Type B pancreatic cell (in vitro differentiated cells): ENCODE measurements around the gene HNRNPU. TPM values are rescaled to one million over a fixed set of nuclear protein-coding genes. Genes with fewer than 3 reads are reported as not detected.
A peak's percentile ranks its signal among the peaks of the same experiment; 100 is the strongest.

Experiments used
- DNase-seq: peaks from one replicate; pipeline ENCODE4 v3.0.0; 2021; ENCODE audit warnings: mixed read lengths; ENCODE audit not compliant: unreplicated experiment; ENCODE audit errors: extremely low spot score
- H3K27ac Mint-ChIP-seq: 2 replicates; pipeline ENCODE4 v1.8.0; 2021; ENCODE audit warnings: mild to moderate bottlenecking, mixed read lengths
- H3K27me3 Mint-ChIP-seq: 2 replicates; pipeline ENCODE4 v1.8.0; 2021; ENCODE audit warnings: mixed read lengths
- H3K36me3 Mint-ChIP-seq: 2 replicates; pipeline ENCODE4 v1.8.0; 2021; ENCODE audit warnings: mixed read lengths
- H3K4me1 Mint-ChIP-seq: one replicate; pipeline ENCODE4 v1.8.0; 2021; ENCODE audit warnings: mixed read lengths; ENCODE audit not compliant: unreplicated experiment
- H3K4me3 Mint-ChIP-seq: 2 replicates; pipeline ENCODE4 v1.8.0; 2021; ENCODE audit warnings: mild to moderate bottlenecking, mixed read lengths
- H3K9me3 Mint-ChIP-seq: 2 replicates; pipeline ENCODE4 v1.8.0; 2021; ENCODE audit warnings: mixed read lengths
- CTCF ChIP-seq: fragments of 200-600 bp; sonication (generic); conservative IDR thresholded peaks from 2 replicates; pipeline ENCODE4 v1.5.0; 2021; ENCODE audit warnings: antibody characterized with exemption, mild to moderate bottlenecking
- long read RNA-seq: library from polyadenylated mRNA; unstranded; transcript quantifications from one replicate; pipeline ENCODE4 v2.0.0, GENCODE V29; 2020
- total RNA-seq: library from RNA; stranded (reverse); gene quantifications from 2 replicates; pipeline ENCODE4 v1.2.1, GENCODE V29; 2021; ENCODE audit warnings: low replicate concordance

Gene HNRNPU
- total RNA-seq, result 328 and 485 TPM in 2 replicates
- long read RNA-seq, full-length matches to known transcripts, result 18 of 86 reads
- long read RNA-seq, partial matches to known transcripts, result 56 of 86 reads
- long read RNA-seq, other reads (novel, unspliced or antisense), result 12 of 86 reads

GRCh38 chr1:244864253-244865027, at the start of gene HNRNPU:
Gene HNRNPU, minus strand, starts transcription at chr1:244864543. Its CDS starts 236 bp downstream, at chr1:244864307.
- peak; percentile 98 for DNase-seq
- H3K27ac Mint-ChIP-seq, result peak within 1 kb of the TSS; percentile 95
- H3K9me3 Mint-ChIP-seq, result no peaks in the 10 kb centered on the region
- peak; percentile 68 for TF ChIP-seq CTCF
- peaks cover 20% of the 10 kb centered on the region for H3K36me3 Mint-ChIP-seq
- peaks cover 26% of the 10 kb centered on the region for H3K4me1 Mint-ChIP-seq
- H3K27me3 Mint-ChIP-seq, result no peaks in the 10 kb centered on the region
- peak within 1 kb of the TSS; percentile 90 for H3K4me3 Mint-ChIP-seq

GRCh38 chr1:244913806-244914205, 49.5 kb upstream of the HNRNPU start:
- Mint-ChIP-seq H3K4me1 (no peaks in the 10 kb centered on the region), H3K36me3 (no peaks in the 10 kb centered on the region), H3K27me3 (peaks cover 11% of the 10 kb centered on the region), H3K27ac (no peak overlapping the region), H3K4me3 (no peak overlapping the region), H3K9me3 (no peaks in the 10 kb centered on the region)
- no peak for DNase-seq
- TF ChIP-seq CTCF, result no peak

GRCh38 chr1:244904119-244904518, 39.8 kb upstream of the HNRNPU start:
- no peak for TF ChIP-seq CTCF
- peaks cover 6% of the 10 kb centered on the region for H3K4me1 Mint-ChIP-seq
- H3K27ac Mint-ChIP-seq, result no peak overlapping the region
- DNase-seq, result no peak
- H3K27me3 Mint-ChIP-seq, result no peaks in the 10 kb centered on the region
- H3K4me3 Mint-ChIP-seq, result no peak overlapping the region
- H3K9me3 Mint-ChIP-seq, result no peaks in the 10 kb centered on the region
- H3K36me3 Mint-ChIP-seq, result no peaks in the 10 kb centered on the region

GRCh38 chr1:244901400-244902015, 37.2 kb upstream of the HNRNPU start:
- H3K27ac Mint-ChIP-seq, result no peak overlapping the region
- H3K4me1 Mint-ChIP-seq, result peaks cover 6% of the 10 kb centered on the region
- H3K36me3 Mint-ChIP-seq, result no peaks in the 10 kb centered on the region
- H3K27me3 Mint-ChIP-seq, result no peaks in the 10 kb centered on the region
- TF ChIP-seq CTCF, result no peak
- H3K9me3 Mint-ChIP-seq, result no peaks in the 10 kb centered on the region
- H3K4me3 Mint-ChIP-seq, result no peak overlapping the region
- DNase-seq, result no peak

GRCh38 chr1:244897476-244898254, 33.3 kb upstream of the HNRNPU start:
- Mint-ChIP-seq H3K4me3 (no peak overlapping the region), H3K27me3 (no peaks in the 10 kb centered on the region), H3K36me3 (no peaks in the 10 kb centered on the region), H3K9me3 (no peaks in the 10 kb centered on the region), H3K27ac (no peak overlapping the region), H3K4me1 (peaks cover 6% of the 10 kb centered on the region)
- DNase-seq, result no peak
- TF ChIP-seq CTCF, result no peak
